A549 (cell line): ENCODE data around the gene ABCA4. TPM values are rescaled to one million over a fixed set of nuclear protein-coding genes. Genes with fewer than 3 reads are reported as not detected.

ENCODE experiments used
- ATAC-seq, 2 experiments: fragments of 200-7000 bp in 1 of 2; fragments of >200 bp in 1 of 2; cut with Nextera tagmentation in 1 of 2; cut with Tn5 transposase in 1 of 2; 3 replicates each; pipeline versions ENCODE4 v1.8.0 to v1.9.1; 2018 to 2020; ENCODE audit warnings: mild to moderate bottlenecking in 1 of 2, moderate library complexity in 1 of 2
- CTCF ChIA-PET: fragments of 300-600 bp; sonication (Branson Sonifier 250); formaldehyde crosslinking; extraction: SDS; loops from one replicate; lab custom pipeline; 2021; ENCODE audit warnings: antibody characterized with exemption, inconsistent platforms; lab: Yijun Ruan, JAX
- POLR2A ChIA-PET: fragments of 350-600 bp; formaldehyde crosslinking; extraction: SDS; loops from one replicate; lab custom pipeline; 2021; ENCODE audit warnings: antibody characterized with exemption, inconsistent platforms; lab: Yijun Ruan, JAX
- DNase-seq, 2 experiments: peaks; one replicate each; pipeline versions ENCODE4 v3.0.0 to v3.0.0-alpha.2; 2011 to 2016; ENCODE audit warnings: low read depth in 1 of 2, low spot score in 1 of 2
- FAIRE-seq: peaks from 2 replicates; lab custom pipeline; 2011; peaks lifted over from hg19 to GRCh38; lab: Jason Lieb, UNC
- H3K27ac ChIP-seq, 2 experiments: fragments of >200 bp; sonication (Bioruptor Twin); formaldehyde crosslinking; 3 replicates each; pipeline ENCODE4 v1.5.1; 2016 to 2017
- H3K4me1 ChIP-seq: fragments of >200 bp; sonication (Bioruptor Twin); formaldehyde crosslinking; 3 replicates; pipeline ENCODE4 v1.6.1; 2016
- H3K4me2 ChIP-seq: fragments of >200 bp; sonication (Bioruptor Twin); formaldehyde crosslinking; 3 replicates; pipeline ENCODE4 v1.6.1; 2016
- H3K4me3 ChIP-seq: fragments of >200 bp; sonication (Bioruptor Twin); formaldehyde crosslinking; 3 replicates; pipeline ENCODE4 v1.5.1; 2016
- H3K9me3 ChIP-seq: fragments of >200 bp; sonication (Bioruptor Twin); formaldehyde crosslinking; 3 replicates; pipeline ENCODE4 v1.6.1; 2016
- BHLHE40 ChIP-seq: IDR thresholded peaks from 2 replicates; pipeline ENCODE4 v1.6.1; 2012; ENCODE audit warnings: low read depth, low read length, inconsistent platforms
- CHD2 ChIP-seq: fragments of 150-350 bp; IDR thresholded peaks from 2 replicates; pipeline ENCODE4 v1.6.1; 2014; ENCODE audit warnings: low read length; ENCODE audit not compliant: partially characterized antibody
- CHD4 ChIP-seq: fragments of 200-600 bp; sonication (generic); IDR thresholded peaks from 2 replicates; pipeline ENCODE4 v1.6.1; 2016; ENCODE audit warnings: antibody characterized with exemption, mild to moderate bottlenecking, borderline replicate concordance
- EHMT2 ChIP-seq: fragments of 200-600 bp; sonication (generic); IDR thresholded peaks from 2 replicates; pipeline ENCODE4 v1.6.1; 2016; ENCODE audit warnings: antibody characterized with exemption, low read depth, mild to moderate bottlenecking, moderate library complexity
- EP300 ChIP-seq, 2 experiments: fragments of >200 bp; sonication (Bioruptor Twin); formaldehyde crosslinking; IDR thresholded peaks; 2 replicates in 1 of 2; 3 replicates in 1 of 2; pipeline ENCODE4 v1.6.1; 2016 to 2017
- ESRRA ChIP-seq: fragments of 150-350 bp; IDR thresholded peaks from 2 replicates; pipeline ENCODE4 v1.6.1; 2014; ENCODE audit warnings: mild to moderate bottlenecking, low read length, borderline replicate concordance
- FOSB ChIP-seq: fragments of 250-450 bp; sonication (Bioruptor Pico); IDR thresholded peaks from 2 replicates; pipeline ENCODE4 v1.5.0; 2020; ENCODE audit warnings: mild to moderate bottlenecking, moderate library complexity
- FOXS1 ChIP-seq: fragments of 250-450 bp; sonication (Bioruptor Pico); IDR thresholded peaks from 2 replicates; pipeline ENCODE4 v1.5.0; 2020; ENCODE audit warnings: mild to moderate bottlenecking, moderate library complexity
- HOXB13 ChIP-seq: fragments of 250-450 bp; sonication (Bioruptor Pico); IDR thresholded peaks from 2 replicates; pipeline ENCODE4 v1.5.0; 2020; ENCODE audit warnings: low read depth, mild to moderate bottlenecking, moderate library complexity
- JUN ChIP-seq, 2 experiments: fragments of >200 bp; sonication (Bioruptor Twin); formaldehyde crosslinking; IDR thresholded peaks; 2 replicates in 1 of 2; 3 replicates in 1 of 2; pipeline ENCODE4 v1.6.1; 2016 to 2017
- KDM1A ChIP-seq: fragments of 200-600 bp; sonication (generic); IDR thresholded peaks from 2 replicates; pipeline ENCODE4 v1.6.1; 2016; ENCODE audit warnings: low read depth, mild to moderate bottlenecking
- KDM5A ChIP-seq: fragments of 200-600 bp; sonication (generic); IDR thresholded peaks from 2 replicates; pipeline ENCODE4 v1.6.1; 2016; ENCODE audit warnings: antibody characterized with exemption, mild to moderate bottlenecking
- MAFK ChIP-seq: fragments of 450-650 bp; IDR thresholded peaks from 2 replicates; pipeline ENCODE4 v1.6.1; 2014; ENCODE audit not compliant: partially characterized antibody
- MAZ ChIP-seq: fragments of 150-350 bp; IDR thresholded peaks from 2 replicates; pipeline ENCODE4 v1.6.1; 2014; ENCODE audit warnings: antibody characterized with exemption, low read depth, low read length, borderline replicate concordance
- MYC ChIP-seq: IDR thresholded peaks from 2 replicates; pipeline ENCODE4 v1.6.1; 2012; ENCODE audit warnings: mild to moderate bottlenecking, inconsistent platforms, low read length, improper control_type of control experiment, borderline replicate concordance
- NR3C1 ChIP-seq: fragments of >200 bp; sonication (Bioruptor Twin); formaldehyde crosslinking; IDR thresholded peaks from 3 replicates; pipeline ENCODE4 v1.6.1; 2017
- PHF8 ChIP-seq: fragments of 200-600 bp; sonication (generic); IDR thresholded peaks from 2 replicates; pipeline ENCODE4 v1.6.1; 2016; ENCODE audit warnings: low read depth, mild to moderate bottlenecking, antibody characterized with exemption, moderate library complexity, borderline replicate concordance
- RARB ChIP-seq: fragments of 250-450 bp; sonication (Bioruptor Pico); IDR thresholded peaks from 2 replicates; pipeline ENCODE4 v1.8.0; 2021; ENCODE audit warnings: mild to moderate bottlenecking, moderate library complexity
- SMC3 ChIP-seq: fragments of >200 bp; sonication (Bioruptor Twin); formaldehyde crosslinking; IDR thresholded peaks from 3 replicates; pipeline ENCODE4 v1.6.1; 2018; ENCODE audit warnings: inconsistent platforms
- SREBF2 ChIP-seq: fragments of 450-650 bp; IDR thresholded peaks from 2 replicates; pipeline ENCODE4 v1.6.1; 2014; ENCODE audit warnings: mild to moderate bottlenecking, moderate library complexity
- TFCP2L1 ChIP-seq: fragments of 250-450 bp; sonication (Bioruptor Pico); IDR thresholded peaks from 2 replicates; pipeline ENCODE4 v1.5.0; 2021; ENCODE audit warnings: mild to moderate bottlenecking
- TP53 ChIP-seq: fragments of 250-450 bp; sonication (Bioruptor Pico); IDR thresholded peaks from 2 replicates; pipeline ENCODE4 v1.5.0; 2021; ENCODE audit warnings: mild to moderate bottlenecking, moderate library complexity
- ZFP36 ChIP-seq: fragments of 450-650 bp; IDR thresholded peaks from 2 replicates; pipeline ENCODE4 v1.6.1; 2014; ENCODE audit warnings: borderline replicate concordance; ENCODE audit not compliant: partially characterized antibody
- WGBS: methylation state at CpG from one replicate; pipeline ENCODE4 v1.1.6; 2017; ENCODE audit errors: missing lambda C conversion rate; 5-methylcytosine and 5-hydroxymethylcytosine counted together
- polyA plus RNA-seq, 4 experiments: library from polyadenylated mRNA; depleted of rRNA in 3 of 4; stranded (reverse); fragments of >200 nt; fragmentation: RNase III in 1 of 4; extraction: RNeasy Plus Mini Kit Qiagen cat#74134 plus additional on column Dnase treatment in 1 of 4; gene quantifications; 2 replicates in 3 of 4; 3 replicates in 1 of 4; pipeline ENCODE4 v1.2.3, GENCODE V29; 2011 to 2017
- TF ChIP-seq, protein P1 (sequence below): fragments of 150-350 bp; IDR thresholded peaks from 2 replicates; pipeline ENCODE4 v1.6.1; 2014; ENCODE audit warnings: low read depth, mild to moderate bottlenecking, low read length
- TF ChIP-seq, protein P2 (sequence below): IDR thresholded peaks from 2 replicates; pipeline ENCODE4 v1.6.1; 2012

The ABCA4 gene
- polyA plus RNA-seq, 2 of the 4 experiments (the other 2 are of a cell fraction): 0.05 to 0.23 TPM

DNA sequence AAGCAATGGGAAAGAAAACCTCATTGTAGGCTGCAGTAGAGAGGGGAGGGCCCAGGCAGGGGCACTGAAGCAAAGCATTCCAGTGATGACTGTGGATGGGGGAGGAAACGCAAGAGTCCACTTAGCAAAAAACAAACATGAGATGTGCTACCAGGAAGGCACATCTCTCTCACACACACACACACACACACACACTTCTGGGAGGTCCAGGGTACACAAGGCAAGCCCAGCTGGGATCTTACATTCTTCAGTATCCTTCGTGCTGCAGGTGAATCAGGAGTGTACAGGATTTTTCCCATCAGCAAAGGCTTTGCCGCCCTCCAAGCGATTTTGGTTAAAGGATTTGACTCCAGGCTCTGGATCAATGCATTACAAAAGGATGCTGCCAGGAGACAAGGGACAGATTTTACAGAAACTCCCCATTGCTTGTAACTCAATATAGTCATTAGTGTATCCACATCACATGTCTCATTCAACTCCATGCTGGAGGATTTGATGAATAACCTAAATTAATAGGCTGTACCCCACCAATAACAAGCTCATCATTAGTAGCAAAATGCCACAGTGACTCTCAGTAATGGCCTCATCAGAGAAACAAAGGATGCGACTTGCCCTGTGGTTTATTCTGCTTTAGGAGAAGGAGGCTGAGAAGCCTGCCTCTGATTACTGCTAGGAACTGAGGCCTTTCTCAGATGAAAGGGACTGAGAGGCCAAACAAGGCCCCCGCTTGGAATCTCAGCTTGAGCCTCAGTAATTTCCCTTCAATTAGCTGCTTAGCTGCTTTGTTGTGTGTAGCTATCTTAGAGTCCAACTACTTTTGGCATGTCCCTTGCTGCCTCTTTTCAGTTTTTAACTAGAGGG lies 41.6 kb downstream of the ABCA4 start:
- POLR2A ChIA-PET: no interaction called here
- peaks cover 5% of the 10 kb centered on the region; the same call in 1 of the 3 replicates for H3K4me1 ChIP-seq
- CTCF ChIA-PET: interaction anchor here (2.8 kb wide), 1 partner anchor 34 kb away, joined by 8 read pairs; no protein-coding TSS in a partner anchor
- no peak overlapping the region for H3K4me2 ChIP-seq
- 81% methylated on average over 6 of the region's 6 CpGs for WGBS
- peak in 1 of 2 experiments; percentile 15 for DNase-seq
- ATAC-seq: no peak
- FAIRE-seq: no peak
- no peak overlapping the region; a peak in 1 of 6 replicates for H3K27ac ChIP-seq
- no peaks in the 10 kb centered on the region for H3K9me3 ChIP-seq
- TF ChIP-seq PHF8: no peak
- TF ChIP-seq, protein P1, sequence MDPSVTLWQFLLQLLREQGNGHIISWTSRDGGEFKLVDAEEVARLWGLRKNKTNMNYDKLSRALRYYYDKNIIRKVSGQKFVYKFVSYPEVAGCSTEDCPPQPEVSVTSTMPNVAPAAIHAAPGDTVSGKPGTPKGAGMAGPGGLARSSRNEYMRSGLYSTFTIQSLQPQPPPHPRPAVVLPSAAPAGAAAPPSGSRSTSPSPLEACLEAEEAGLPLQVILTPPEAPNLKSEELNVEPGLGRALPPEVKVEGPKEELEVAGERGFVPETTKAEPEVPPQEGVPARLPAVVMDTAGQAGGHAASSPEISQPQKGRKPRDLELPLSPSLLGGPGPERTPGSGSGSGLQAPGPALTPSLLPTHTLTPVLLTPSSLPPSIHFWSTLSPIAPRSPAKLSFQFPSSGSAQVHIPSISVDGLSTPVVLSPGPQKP: no peak
- no peak overlapping the region for H3K4me3 ChIP-seq

DNA sequence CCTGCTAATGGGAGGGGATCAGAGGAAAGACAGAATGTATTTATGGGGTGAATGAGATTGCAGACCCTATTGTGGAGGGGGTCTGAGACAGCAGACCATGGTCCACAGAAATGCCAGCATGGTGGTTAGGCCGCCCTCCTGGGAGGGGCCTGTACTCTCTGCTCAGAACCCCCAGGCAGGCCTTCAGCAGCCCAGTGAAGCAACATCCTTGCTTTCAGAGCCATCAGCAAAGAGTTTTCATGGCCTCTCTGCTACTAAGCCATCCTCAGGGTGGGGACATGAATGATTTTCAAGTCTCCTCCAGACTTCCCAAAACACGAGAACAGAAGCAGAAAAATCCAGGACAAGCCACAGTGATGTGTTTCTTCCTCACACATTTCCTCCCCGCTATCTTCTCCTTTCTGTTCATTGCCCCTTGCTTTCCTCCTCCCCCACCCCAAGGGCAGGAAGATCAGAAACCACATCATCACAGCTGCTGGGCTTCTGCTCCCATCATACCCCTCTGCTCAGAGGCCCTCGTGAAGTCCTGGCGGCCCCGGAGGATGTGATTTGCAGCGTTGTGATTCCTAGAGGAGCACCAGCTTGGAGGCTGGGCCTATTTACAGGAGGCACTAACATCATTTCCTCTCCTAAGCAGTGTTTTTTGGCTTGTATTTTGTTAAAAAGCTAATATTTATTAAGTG lies 48.0 kb downstream of the ABCA4 start:
- TF ChIP-seq SREBF2: no peak
- no peak for TF ChIP-seq CHD4
- TF ChIP-seq JUN (IDR thresholded peaks at IDR 0.05): no peak
- no peak for TF ChIP-seq TP53
- TF ChIP-seq MYC: no peak
- no peak for TF ChIP-seq FOXS1 (CRISPR knock-in tag)
- TF ChIP-seq EP300 (IDR thresholded peaks at IDR 0.05): no peak
- no peak for TF ChIP-seq SMC3
- TF ChIP-seq EHMT2: no peak
- TF ChIP-seq, all 56 proteins: peak for 0
- ChIA-PET POLR2A (no interaction called here), CTCF (interaction anchor here (1.3 to 5.2 kb wide), 3 partner anchors 12 to 263 kb away, joined by 3 to 44 read pairs (median 25); no protein-coding TSS in a partner anchor)
- Histone ChIP-seq H3K27ac (peak overlapping the region in 1 of 2 experiments; percentile 49; a peak in 3 of 6 replicates), H3K4me1 (peaks cover 26% of the 10 kb centered on the region), H3K4me2 (no peak overlapping the region), H3K9me3 (no peaks in the 10 kb centered on the region), H3K4me3 (no peak overlapping the region)
- no peak for DNase-seq
- no peak for ATAC-seq
- WGBS: 93% methylated on average over 3 of the region's 7 CpGs
- FAIRE-seq: no peak

DNA sequence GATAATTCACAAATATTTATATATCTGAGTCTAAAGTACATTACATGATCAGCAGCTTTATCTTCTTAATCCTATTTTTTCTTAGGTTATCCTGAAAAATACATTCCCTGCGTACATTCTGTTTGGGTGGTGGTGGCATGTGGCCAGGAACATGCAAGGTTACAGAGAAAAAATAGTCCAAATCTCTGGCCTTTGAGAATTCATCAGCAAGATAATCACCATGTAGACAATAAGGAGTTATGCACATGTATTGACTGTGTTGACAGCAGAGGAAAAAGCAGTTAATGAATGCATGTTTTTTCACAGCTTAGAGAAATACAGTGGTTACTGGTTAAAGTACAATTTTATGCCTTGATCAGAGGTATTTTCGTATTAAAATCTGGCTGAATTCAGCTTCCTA lies 49.0 kb downstream of the ABCA4 start:
- no peak for TF ChIP-seq MAZ
- TF ChIP-seq CHD2: no peak
- no peak for TF ChIP-seq MAFK
- TF ChIP-seq, all 56 proteins: peak for 0
- POLR2A ChIA-PET: no interaction called here
- H3K4me2 ChIP-seq: no peak overlapping the region
- no peak for FAIRE-seq
- no peaks in the 10 kb centered on the region for H3K9me3 ChIP-seq
- no peak for ATAC-seq
- H3K4me1 ChIP-seq: peaks cover 34% of the 10 kb centered on the region
- H3K4me3 ChIP-seq: no peak overlapping the region
- CTCF ChIA-PET: interaction anchor here (0.6 to 5.2 kb wide), 5 partner anchors 11 to 264 kb away, joined by 3 to 44 read pairs (median 5); no protein-coding TSS in a partner anchor
- no peak for DNase-seq
- no peak overlapping the region for H3K27ac ChIP-seq
- WGBS: 46% methylated on average over 2 of the region's 2 CpGs

DNA sequence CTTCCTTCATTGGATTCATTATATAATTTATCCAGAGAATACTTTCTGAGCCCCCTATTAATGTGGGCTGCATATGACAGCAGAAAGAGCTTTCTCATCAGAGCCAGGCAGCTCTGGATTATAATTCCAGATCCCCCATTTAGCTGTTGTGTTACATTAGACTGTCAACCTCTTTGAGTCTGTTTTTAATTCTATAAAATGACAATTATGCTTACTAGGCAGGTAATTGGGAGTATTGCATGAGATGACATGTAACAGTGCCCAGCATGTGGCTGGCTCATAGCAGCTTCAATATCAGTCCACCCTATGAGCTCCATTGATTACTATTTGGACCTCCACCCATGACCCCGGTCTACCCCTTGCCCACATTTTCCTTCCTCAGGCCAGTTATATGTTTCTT lies 49.6 kb downstream of the ABCA4 start:
- 0% methylated on average over 1 of the region's 1 CpG for WGBS
- CTCF ChIA-PET: interaction anchor here (0.6 to 5.2 kb wide), 6 partner anchors 10 to 265 kb away, joined by 3 to 44 read pairs (median 3); no protein-coding TSS in a partner anchor
- Histone ChIP-seq H3K4me3 (no peak overlapping the region), H3K9me3 (no peaks in the 10 kb centered on the region), H3K4me1 (peaks cover 34% of the 10 kb centered on the region), H3K4me2 (no peak overlapping the region), H3K27ac (peak overlapping the region in 1 of 2 experiments; percentile 15; a peak in 1 of 6 replicates)
- DNase-seq (no peak), ATAC-seq (no peak), FAIRE-seq (no peak)
- TF ChIP-seq KDM1A (no peak), NR3C1 (no peak), MAFK (no peak), ESRRA (no peak), RARB (CRISPR knock-in tag) (no peak), FOXS1 (CRISPR knock-in tag) (no peak), BHLHE40 (no peak), FOSB (CRISPR knock-in tag) (no peak), MYC (no peak), ZFP36 (no peak), TFCP2L1 (CRISPR knock-in tag) (no peak), HOXB13 (no peak), CHD2 (no peak), KDM5A (no peak)
- TF ChIP-seq, protein P2, sequence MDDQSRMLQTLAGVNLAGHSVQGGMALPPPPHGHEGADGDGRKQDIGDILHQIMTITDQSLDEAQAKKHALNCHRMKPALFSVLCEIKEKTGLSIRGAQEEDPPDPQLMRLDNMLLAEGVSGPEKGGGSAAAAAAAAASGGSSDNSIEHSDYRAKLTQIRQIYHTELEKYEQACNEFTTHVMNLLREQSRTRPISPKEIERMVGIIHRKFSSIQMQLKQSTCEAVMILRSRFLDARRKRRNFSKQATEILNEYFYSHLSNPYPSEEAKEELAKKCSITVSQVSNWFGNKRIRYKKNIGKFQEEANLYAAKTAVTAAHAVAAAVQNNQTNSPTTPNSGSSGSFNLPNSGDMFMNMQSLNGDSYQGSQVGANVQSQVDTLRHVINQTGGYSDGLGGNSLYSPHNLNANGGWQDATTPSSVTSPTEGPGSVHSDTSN: no peak
- POLR2A ChIA-PET: no interaction called here
